ENCODE measurements around the gene NRSN1.

DNA sequence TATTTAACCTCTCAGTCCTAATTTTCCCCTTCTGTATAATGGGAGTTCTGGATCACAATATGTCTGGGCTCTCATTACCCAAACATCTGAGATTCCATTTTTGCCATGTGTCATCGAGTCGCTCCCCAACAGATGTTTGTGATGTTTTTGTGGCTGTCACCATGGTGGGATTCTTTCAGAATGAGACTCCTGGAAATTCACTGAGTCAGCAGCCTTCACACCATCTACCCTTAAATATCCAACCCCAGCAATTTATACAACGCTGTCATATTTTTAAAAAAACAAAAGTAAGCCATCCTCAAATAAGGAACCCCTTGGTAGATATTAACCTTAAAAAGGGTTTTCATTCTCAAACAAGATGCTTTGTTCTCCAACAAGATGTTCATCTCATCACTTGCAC lies 20.9 kb downstream of the NRSN1 start:
- TF ChIP-seq, protein P1, sequence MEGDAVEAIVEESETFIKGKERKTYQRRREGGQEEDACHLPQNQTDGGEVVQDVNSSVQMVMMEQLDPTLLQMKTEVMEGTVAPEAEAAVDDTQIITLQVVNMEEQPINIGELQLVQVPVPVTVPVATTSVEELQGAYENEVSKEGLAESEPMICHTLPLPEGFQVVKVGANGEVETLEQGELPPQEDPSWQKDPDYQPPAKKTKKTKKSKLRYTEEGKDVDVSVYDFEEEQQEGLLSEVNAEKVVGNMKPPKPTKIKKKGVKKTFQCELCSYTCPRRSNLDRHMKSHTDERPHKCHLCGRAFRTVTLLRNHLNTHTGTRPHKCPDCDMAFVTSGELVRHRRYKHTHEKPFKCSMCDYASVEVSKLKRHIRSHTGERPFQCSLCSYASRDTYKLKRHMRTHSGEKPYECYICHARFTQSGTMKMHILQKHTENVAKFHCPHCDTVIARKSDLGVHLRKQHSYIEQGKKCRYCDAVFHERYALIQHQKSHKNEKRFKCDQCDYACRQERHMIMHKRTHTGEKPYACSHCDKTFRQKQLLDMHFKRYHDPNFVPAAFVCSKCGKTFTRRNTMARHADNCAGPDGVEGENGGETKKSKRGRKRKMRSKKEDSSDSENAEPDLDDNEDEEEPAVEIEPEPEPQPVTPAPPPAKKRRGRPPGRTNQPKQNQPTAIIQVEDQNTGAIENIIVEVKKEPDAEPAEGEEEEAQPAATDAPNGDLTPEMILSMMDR (IDR thresholded peaks at IDR 0.05), result no peak
- no peak for TF ChIP-seq EZH2 (IDR thresholded peaks at IDR 0.05; ENCODE audit: borderline replicate concordance, insufficient read depth, low read depth, low read length, poor library complexity, severe bottlenecking)
